Gastroesophageal sphincter (tissue), 3 donors: ENCODE results near the gene ZC3HAV1.

Experiments used
- CTCF ChIP-seq, 4 experiments: fragments of 200-600 bp in 2 of 4; fragments of 450-650 bp in 2 of 4; sonication (generic) in 1 of 4; IDR thresholded peaks; one replicate each; pipeline ENCODE4 v1.5.1; 2017 to 2019; ENCODE audit warnings: antibody characterized with exemption in 4 of 4, mild to moderate bottlenecking in 2 of 4, moderate library complexity in 2 of 4
- EP300 ChIP-seq: sonication (generic); formaldehyde crosslinking; IDR thresholded peaks from one replicate; pipeline ENCODE4 v1.6.1; 2017; ENCODE audit warnings: antibody characterized with exemption, mild to moderate bottlenecking
- POLR2A ChIP-seq, 2 donors: fragments of 450-650 bp; IDR thresholded peaks; one replicate each; pipeline ENCODE4 v1.6.1; 2017; ENCODE audit warnings: antibody characterized with exemption in 2 of 2, mild to moderate bottlenecking in 2 of 2, moderate library complexity in 1 of 2

GRCh38 chr7:139055674-139056073 is 53.8 kb downstream of the ZC3HAV1 start:
- no peak for TF ChIP-seq CTCF (IDR thresholded peaks at IDR 0.05)
- TF ChIP-seq EP300, result no peak
- no peak for TF ChIP-seq POLR2A (IDR thresholded peaks at IDR 0.05)
